Activated CD4-positive, CD25-positive, alpha-beta regulatory T cell (primary cell): Measurements from ENCODE around the gene RXRA.

Experiments
- DNase-seq, 4 experiments: peaks; one replicate each; lab custom pipeline; 2025; lab: John Stamatoyannopoulos, UW

The RXRA gene

GRCh38 chr9:134434894-134435506 lies 108.7 kb downstream of the RXRA start:
- no peak for DNase-seq

- DNase-seq: no peak
Observed at GRCh38 chr9:134435550-134436378, 109.5 kb downstream of the RXRA start.

DNA sequence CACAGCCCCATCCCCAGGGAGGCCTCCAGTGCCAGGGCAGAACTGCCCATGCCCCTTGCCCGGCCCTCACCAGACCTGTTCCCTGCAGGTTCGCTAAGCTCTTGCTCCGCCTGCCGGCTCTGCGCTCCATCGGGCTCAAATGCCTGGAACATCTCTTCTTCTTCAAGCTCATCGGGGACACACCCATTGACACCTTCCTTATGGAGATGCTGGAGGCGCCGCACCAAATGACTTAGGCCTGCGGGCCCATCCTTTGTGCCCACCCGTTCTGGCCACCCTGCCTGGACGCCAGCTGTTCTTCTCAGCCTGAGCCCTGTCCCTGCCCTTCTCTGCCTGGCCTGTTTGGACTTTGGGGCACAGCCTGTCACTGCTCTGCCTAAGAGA lies 110.1 kb downstream of the RXRA start:
- no peak for DNase-seq

GRCh38 chr9:134436911-134437310 lies 110.7 kb downstream of the RXRA start:
- no peak for DNase-seq

GRCh38 chr9:134437403-134438194 lies 111.3 kb downstream of the RXRA start:
- no peak for DNase-seq

DNA sequence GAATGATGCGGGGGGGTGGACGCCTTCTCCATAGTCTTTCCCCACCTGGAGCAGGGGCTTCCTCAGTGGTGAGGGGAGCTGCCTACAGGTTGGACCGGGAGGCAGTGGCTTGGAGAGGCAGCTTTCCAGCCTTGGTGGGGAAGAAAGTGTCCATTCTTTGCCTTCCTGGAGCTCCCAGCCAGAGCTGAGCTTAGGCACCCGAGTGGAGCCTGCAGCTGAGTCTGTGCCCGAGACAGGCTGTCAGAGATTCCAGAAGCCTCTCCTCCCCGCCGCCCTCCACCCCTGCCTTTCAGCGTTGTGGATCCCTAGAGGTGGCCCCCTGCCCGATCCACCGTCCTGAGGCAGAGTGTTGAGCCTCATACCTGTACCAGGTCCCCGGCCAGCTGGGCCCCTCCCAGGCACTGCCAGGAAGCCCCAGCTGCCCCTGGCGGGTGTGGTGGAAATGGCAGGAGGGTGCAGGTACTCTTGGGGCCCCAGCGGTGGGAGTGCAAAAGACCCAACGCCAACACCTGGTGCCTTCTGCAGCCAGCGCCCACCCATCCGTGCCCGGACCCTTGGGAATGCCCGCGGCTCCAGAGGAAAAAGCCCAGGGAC lies 112.0 kb downstream of the RXRA start:
- no peak for DNase-seq

DNA sequence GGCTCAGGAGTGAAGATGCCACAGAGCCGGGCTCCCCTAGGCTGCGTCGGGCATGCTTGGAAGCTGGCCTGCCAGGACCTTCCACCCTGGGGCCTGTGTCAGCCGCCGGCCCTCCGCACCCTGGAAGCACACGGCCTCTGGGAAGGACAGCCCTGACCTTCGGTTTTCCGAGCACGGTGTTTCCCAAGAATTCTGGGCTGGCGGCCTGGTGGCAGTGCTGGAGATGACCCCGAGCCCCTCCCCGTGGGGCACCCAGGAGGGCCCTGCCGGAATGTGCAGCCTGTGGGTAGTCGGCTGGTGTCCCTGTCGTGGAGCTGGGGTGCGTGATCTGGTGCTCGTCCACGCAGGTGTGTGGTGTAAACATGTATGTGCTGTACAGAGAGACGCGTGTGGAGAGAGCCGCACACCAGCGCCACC lies 113.1 kb downstream of the RXRA start:
- no peak for DNase-seq

- no peak for DNase-seq
Observed at GRCh38 chr9:134440636-134441226, 114.5 kb downstream of the RXRA start.

DNA sequence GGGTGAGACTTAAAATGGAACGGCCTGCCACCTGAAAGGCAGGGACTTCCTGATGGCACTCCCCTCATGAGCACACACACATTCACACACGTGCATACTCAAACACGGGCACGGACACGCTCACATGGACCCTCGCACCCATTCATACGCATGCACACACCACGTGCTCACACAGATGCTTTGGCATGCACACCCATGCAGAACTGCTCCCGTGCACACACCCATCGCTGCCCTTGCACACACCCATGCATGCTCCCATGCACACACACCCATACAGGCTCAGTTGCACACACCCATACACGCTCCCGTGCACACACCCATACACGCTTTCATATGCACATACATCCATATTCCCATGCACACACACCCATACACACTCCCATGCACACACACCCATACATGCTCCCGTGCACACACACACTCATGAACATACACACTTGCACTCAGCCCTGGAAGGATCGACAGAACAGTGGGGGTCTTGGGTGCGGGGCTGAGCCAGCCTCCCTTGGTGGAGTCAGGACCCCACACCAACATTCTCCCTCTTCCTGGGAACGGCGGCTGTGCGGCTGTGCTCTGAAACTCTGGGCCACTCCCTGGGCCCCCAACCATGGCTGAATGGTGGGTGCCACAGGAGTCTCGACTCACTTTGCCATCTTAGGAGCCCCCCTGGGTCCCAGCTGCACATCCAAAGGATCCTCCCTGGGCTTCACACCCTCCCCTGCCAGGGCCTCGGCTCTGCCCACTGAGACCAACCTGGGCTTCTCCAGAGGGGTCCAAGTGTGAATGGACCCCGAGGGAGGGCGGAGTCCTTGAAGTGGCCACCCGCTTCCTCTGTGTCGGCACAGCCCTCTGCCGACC lies 115.2 kb downstream of the RXRA start:
- no peak for DNase-seq

DNA sequence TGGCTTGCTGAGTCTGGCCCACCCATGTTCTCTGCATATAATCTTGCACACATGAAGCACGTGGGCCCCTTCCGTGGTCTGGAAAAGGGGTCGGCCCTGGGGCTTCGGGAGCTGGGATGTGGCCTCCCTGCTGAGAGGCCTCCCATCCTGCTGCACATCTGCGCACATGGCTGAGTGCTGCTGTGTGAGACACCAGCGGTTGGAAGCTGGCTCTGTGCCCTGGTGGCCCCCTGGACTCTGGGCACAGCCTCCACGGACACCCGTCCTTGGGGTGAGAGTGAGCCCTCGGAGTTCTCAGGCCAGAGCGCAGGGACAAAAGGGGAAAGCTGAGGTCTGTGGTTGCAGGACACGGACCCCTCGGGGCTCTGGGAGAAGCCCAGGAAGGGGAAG lies 115.8 kb downstream of the RXRA start:
- no peak for DNase-seq

DNA sequence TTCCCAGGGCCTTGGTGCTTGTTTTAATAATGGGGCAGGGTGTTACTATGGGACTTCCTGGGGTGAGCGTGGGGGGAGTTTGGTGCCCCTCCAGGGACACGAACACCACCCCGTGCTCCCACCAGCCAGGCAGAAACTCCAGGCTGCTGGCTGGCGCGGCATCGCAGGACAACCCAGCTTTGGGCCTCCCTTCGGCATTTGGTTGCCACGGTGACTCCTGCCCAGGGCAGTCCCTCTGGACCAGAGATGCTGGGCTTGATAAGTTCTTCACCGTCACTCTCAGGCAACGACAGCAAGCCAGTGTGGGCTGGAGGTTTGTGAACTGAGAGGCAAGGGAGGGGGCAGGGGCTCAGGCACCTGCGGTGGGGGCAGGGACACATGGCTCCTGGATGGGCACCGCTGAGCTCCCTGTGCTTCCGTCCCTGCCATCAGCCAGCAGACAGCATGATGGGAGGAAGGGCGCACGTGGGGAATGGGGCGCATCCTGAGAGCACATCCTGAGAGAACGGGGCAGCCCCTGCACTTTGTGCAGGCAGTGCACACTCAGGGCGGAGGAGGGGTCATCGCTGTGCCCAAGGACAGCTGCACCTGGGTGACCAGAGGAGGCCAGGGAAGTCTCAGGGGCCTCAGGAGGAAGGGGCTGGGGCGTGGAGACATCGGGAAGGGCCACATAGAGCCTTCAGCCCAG lies 116.4 kb downstream of the RXRA start:
- no peak for DNase-seq

DNA sequence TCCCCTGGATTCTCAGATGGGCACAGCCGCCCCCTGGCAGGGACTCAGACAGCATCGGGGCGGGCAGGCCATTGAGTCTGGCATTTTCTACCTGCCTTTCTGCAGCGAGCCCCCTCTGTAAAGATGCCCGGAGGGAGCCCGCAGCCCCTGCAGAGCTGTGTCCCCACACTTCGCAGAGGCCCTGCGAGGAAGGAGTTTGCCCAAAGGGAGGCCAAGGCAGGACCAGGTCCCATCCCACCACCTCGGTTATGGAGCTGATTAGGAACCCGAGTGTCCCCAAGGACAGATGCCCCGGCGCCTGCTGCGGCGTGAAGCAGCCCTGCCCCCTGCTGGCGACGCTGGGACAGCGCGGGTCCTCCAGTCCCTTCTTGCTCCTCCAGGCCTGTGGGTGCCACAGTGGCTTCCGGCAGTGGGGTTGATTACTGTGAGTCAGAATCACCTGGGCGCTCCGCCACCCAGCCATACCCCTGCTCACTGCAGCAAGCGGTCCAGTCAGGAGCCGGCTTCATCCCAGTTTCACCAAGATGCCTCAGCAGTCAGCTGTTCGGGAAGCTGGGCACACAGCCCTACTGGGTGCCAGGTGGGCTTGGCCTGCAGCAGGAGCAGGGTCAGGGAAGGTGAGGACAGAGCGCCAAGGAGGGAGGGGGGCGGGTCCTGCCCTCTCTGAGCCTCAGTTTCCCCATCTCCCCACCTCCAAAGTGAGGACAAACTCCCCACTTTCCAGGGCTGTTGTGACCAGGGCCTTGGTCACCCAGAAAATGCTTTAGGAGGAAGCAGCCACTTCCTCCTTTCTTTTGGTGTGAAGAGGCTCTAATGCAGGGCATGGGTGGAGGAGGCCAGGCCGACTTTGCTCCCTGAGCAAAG lies 117.2 kb downstream of the RXRA start:
- peak; percentile 71 to 80 (median 78) for DNase-seq

DNA sequence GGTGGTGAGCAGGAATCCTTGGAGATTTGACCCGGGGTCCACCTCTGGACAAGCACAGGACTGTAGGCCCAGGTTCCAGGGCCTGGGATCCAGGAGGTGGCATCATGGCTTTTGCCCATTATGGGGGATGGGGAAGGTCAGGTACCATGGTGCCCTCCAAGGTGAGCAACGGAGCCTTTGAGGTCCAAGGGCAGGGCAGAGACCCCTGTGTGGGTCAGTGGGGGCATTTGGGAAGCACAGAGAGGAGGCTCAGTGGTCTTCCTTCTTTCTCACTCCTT lies 117.7 kb downstream of the RXRA start:
- DNase-seq: no peak

- no peak for DNase-seq
Observed at GRCh38 chr9:134445000-134445399, 118.7 kb downstream of the RXRA start.

GRCh38 chr9:134449180-134449916 lies 123.1 kb downstream of the RXRA start:
- peak; percentile 53 to 71 (median 62) for DNase-seq

- DNase-seq: no peak
Observed at GRCh38 chr9:134451700-134452458, 125.6 kb downstream of the RXRA start.

DNA sequence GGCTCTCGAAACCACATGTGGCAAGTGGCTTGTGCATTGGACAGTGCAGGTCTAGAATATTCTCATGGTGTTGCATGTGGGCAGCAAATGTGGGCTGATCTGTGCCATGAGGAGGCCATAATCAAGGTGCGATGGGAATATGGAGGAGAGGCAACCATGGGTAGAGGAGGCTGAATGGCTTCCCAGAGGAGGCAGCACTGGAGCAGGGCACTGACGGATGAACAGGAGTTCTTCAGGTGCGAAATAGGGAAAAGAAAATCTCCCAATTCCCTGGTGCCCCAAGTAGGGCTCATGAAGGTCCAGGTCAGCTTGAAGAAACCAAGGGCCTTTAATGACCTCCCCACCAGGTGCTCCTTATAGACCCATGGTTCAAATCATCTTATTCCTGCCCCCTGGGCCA lies 126.5 kb downstream of the RXRA start:
- DNase-seq: no peak

GRCh38 chr9:134453776-134454475 lies 127.7 kb downstream of the RXRA start:
- no peak for DNase-seq
